Mesothelial cell of epicardium (in vitro differentiated cells): ENCODE measurements around the gene ATP2B1. TPM values are rescaled to one million over a fixed set of nuclear protein-coding genes. Genes with fewer than 3 reads are reported as not detected.
A peak's percentile ranks its signal among the peaks of the same experiment; 100 is the strongest.

Experiments used
- DNase-seq, 2 experiments: peaks; one replicate each; pipeline ENCODE4 v3.0.0; 2021; ENCODE audit warnings: low spot score in 2 of 2; ENCODE audit not compliant: unreplicated experiment in 2 of 2
- H3K27ac Mint-ChIP-seq: 2 replicates; pipeline ENCODE4 v1.8.0; 2021; ENCODE audit warnings: mixed read lengths
- H3K27me3 Mint-ChIP-seq: 2 replicates; pipeline ENCODE4 v1.8.0; 2021; ENCODE audit warnings: low read depth, mixed read lengths
- H3K36me3 Mint-ChIP-seq: 2 replicates; pipeline ENCODE4 v1.8.0; 2021; ENCODE audit warnings: mixed read lengths
- H3K4me1 Mint-ChIP-seq: 2 replicates; pipeline ENCODE4 v1.8.0; 2021; ENCODE audit warnings: mixed read lengths
- H3K4me3 Mint-ChIP-seq: 2 replicates; pipeline ENCODE4 v1.8.0; 2021; ENCODE audit warnings: mild to moderate bottlenecking, moderate library complexity, mixed read lengths
- H3K9me3 Mint-ChIP-seq: 2 replicates; pipeline ENCODE4 v1.8.0; 2021; ENCODE audit warnings: mixed read lengths
- total RNA-seq: library from RNA; stranded (reverse); gene quantifications from 3 replicates; pipeline ENCODE4 v1.2.1, GENCODE V29; 2021
- TF ChIP-seq, protein P1 (sequence below): fragments of 200-600 bp; sonication (generic); IDR thresholded peaks from one replicate; pipeline ENCODE4 v1.5.0; 2021; ENCODE audit warnings: antibody characterized with exemption; ENCODE audit not compliant: unreplicated experiment

ATP2B1 gene
- total RNA-seq, 1 donor from 2014 or later, result 131 TPM

DNA sequence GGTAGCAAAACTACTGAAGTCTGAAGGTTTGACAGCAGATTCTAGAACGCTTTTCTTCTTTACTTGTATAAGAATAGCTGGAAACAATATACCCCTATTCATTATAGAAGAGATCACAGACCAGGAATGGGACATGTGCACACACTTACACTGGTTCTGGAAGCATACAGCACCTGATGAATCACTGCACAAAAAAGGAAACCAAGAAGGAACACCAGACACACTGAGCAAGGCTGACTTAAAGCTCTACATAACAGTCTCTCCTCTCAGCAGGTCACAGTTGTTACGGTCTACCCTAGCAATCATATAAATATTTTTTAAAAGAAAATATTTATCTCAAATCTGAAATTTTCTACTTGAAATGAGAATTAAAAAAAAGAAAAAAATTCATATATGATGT lies 13.5 kb downstream of the ATP2B1 start:
- H3K27me3 Mint-ChIP-seq, result no peaks in the 10 kb centered on the region
- DNase-seq, result no peak
- no peaks in the 10 kb centered on the region for H3K9me3 Mint-ChIP-seq
- peaks cover 61% of the 10 kb centered on the region for H3K4me1 Mint-ChIP-seq
- TF ChIP-seq, protein P1, sequence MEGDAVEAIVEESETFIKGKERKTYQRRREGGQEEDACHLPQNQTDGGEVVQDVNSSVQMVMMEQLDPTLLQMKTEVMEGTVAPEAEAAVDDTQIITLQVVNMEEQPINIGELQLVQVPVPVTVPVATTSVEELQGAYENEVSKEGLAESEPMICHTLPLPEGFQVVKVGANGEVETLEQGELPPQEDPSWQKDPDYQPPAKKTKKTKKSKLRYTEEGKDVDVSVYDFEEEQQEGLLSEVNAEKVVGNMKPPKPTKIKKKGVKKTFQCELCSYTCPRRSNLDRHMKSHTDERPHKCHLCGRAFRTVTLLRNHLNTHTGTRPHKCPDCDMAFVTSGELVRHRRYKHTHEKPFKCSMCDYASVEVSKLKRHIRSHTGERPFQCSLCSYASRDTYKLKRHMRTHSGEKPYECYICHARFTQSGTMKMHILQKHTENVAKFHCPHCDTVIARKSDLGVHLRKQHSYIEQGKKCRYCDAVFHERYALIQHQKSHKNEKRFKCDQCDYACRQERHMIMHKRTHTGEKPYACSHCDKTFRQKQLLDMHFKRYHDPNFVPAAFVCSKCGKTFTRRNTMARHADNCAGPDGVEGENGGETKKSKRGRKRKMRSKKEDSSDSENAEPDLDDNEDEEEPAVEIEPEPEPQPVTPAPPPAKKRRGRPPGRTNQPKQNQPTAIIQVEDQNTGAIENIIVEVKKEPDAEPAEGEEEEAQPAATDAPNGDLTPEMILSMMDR, result no peak
- H3K36me3 Mint-ChIP-seq, result no peaks in the 10 kb centered on the region
- H3K4me3 Mint-ChIP-seq, result no peak overlapping the region
- H3K27ac Mint-ChIP-seq, result no peak overlapping the region

GRCh38 chr12:89694542-89694941 lies 14.1 kb downstream of the ATP2B1 start:
- Mint-ChIP-seq H3K9me3 (no peaks in the 10 kb centered on the region), H3K36me3 (no peaks in the 10 kb centered on the region), H3K27me3 (no peaks in the 10 kb centered on the region), H3K4me3 (no peak overlapping the region), H3K27ac (no peak overlapping the region), H3K4me1 (peaks cover 61% of the 10 kb centered on the region)
- TF ChIP-seq, protein P1, result no peak
- DNase-seq, result no peak

DNA sequence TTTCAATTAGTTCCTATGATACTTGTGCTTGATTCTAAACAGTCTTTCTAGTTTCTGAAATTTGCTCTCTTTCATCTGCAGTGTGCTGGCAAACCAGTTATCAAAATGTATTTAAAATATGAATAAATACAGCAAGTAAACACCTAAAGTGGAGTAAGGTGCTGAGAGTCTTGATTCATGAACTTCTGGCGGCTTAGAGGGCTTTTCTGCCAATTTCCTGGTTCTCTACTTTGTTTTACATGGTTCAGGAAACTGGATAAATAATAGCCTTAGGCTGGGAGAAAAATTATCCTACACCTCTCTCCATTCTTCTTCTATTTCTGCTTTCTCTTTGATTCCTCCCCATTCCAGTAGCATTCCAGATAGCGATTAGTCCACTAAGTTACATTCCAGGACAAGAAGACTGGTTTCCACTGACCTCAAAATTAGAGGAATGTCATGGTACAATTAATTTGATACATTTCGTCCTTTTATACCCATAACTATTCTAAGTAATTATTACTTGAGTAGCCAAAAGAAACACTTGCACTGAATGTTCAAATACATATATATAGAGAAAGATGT lies 14.9 kb downstream of the ATP2B1 start:
- peaks cover 62% of the 10 kb centered on the region for H3K4me1 Mint-ChIP-seq
- no peak for DNase-seq
- no peaks in the 10 kb centered on the region for H3K9me3 Mint-ChIP-seq
- TF ChIP-seq, protein P1, result no peak
- H3K27ac Mint-ChIP-seq, result peak overlapping the region; percentile 49
- no peaks in the 10 kb centered on the region for H3K27me3 Mint-ChIP-seq
- H3K36me3 Mint-ChIP-seq, result no peaks in the 10 kb centered on the region
- no peak overlapping the region for H3K4me3 Mint-ChIP-seq

DNA sequence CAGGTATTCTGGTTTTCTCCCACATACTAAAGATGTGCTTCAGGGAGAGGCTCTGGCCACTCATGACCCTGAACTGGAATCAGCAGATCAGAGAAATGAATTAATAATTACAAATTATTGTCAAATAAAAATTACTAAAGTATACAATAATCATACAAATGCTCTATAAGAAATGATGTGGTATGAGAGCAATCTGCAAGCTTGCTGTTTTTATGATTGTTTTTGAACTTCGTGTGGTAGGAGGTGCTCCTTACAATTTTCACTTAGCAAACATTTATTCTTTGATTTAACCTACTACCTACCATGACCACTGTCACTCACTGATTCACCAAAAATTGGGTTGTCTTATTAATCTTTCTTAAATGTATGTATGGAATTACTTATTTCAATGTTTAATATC lies 16.2 kb downstream of the ATP2B1 start:
- Mint-ChIP-seq H3K27ac (no peak overlapping the region), H3K9me3 (no peaks in the 10 kb centered on the region), H3K36me3 (no peaks in the 10 kb centered on the region), H3K4me1 (peaks cover 62% of the 10 kb centered on the region), H3K4me3 (no peak overlapping the region), H3K27me3 (no peaks in the 10 kb centered on the region)
- TF ChIP-seq, protein P1, result no peak
- no peak for DNase-seq

DNA sequence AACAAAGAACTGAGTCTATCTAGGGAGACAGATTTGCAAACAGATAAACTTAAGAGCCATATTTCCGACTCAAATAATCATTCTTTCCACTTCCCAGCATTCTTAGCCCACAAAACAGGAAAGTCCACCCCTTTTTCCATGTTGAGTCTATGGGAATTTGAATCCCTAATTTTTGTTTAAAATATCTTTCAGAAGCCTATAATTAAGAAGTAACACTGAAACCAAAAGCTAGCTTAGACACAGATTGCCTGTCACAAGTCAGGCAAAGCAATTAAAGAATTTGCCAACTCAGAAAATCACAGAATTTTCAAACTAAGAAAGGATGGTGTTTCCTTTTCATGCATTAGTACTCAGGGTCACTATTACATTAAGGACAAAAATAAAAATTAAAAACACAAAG lies 17.0 kb downstream of the ATP2B1 start:
- no peak for DNase-seq
- Mint-ChIP-seq H3K4me1 (peaks cover 55% of the 10 kb centered on the region), H3K36me3 (no peaks in the 10 kb centered on the region), H3K27ac (peak overlapping the region; percentile 43), H3K27me3 (no peaks in the 10 kb centered on the region), H3K4me3 (no peak overlapping the region), H3K9me3 (no peaks in the 10 kb centered on the region)
- TF ChIP-seq, protein P1, result no peak

DNA sequence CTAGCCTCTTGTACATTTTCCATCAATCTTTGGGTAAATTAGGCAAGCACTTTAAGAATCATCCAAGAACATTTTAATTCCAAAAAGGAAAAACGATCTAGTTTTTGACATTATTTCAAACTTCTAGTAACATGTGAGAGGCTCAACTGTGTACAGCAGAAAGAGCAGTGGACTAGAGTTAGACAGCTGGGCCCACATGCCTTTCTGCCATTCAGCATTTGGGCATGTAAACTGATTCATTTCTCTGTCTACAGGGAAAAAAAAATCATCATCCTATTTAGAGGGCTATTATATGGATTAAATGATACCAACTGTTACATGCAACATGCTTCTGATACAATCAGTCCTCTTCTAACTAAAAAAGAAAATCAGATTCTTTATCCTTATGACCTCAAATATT lies 17.7 kb downstream of the ATP2B1 start:
- H3K27ac Mint-ChIP-seq, result peak overlapping the region; percentile 35
- TF ChIP-seq, protein P1, result no peak
- H3K9me3 Mint-ChIP-seq, result peaks cover 4% of the 10 kb centered on the region
- DNase-seq, result no peak
- H3K4me1 Mint-ChIP-seq, result peaks cover 49% of the 10 kb centered on the region
- peaks cover 2% of the 10 kb centered on the region for H3K36me3 Mint-ChIP-seq
- no peaks in the 10 kb centered on the region for H3K27me3 Mint-ChIP-seq
- no peak overlapping the region for H3K4me3 Mint-ChIP-seq
